Stimulated activated CD4-positive, alpha-beta T cell treated with anti-CD3 and anti-CD28 coated beads, Interleukin-4, amount 100 ng/mL, for 48 hours (primary cell): Measurements from ENCODE around the gene PKNOX2.

Experiments used
- DNase-seq, 2 donors: peaks; one replicate each; pipeline ENCODE4 v3.0.0-alpha.2; 2020; ENCODE audit warnings: low read depth in 2 of 2

The PKNOX2 gene

DNA sequence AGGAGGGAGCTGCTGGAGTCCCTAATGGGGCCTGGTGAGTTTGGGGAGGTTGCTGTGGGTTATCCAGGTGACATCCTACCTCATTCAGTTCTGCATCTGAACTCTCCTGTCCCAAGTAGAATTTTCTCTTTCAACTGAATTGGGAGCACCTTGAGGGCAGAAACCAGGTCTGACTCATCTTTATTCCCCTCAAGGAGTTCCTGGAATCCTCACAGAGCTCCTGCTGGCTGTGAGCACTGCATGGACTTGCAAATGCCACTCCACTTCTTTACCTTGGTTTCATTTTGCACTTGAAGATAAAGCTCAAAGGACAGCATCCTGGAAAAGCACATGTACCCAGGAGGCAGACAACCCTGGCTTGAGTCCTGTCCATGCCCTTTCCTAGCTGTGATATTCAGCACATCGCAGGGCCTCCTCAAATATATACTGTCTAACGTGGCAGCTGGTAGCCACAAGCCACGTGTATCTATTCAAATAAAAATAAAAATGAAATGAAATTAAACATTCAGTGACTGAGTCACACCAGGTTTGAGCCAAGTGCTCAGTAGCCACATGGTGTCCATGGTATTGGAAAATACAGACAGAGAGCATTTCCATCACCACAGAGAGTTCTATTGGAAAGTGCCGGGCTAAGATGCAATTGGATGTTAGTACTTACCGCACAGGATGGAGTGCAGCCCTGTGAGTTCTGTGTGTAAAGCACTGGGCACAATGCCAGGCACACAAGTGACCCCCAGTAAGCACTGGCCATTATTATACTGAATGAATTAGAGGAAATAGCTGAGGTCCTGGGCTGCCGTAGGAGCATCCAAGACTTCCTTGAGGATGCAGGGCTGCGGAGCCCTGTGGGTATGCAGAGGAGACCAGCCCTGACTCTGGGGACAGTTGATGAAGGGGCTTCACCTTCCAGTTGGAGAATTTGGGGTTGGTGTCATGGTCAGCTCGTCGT is 149.0 kb downstream of the PKNOX2 start:
- no peak for DNase-seq

DNA sequence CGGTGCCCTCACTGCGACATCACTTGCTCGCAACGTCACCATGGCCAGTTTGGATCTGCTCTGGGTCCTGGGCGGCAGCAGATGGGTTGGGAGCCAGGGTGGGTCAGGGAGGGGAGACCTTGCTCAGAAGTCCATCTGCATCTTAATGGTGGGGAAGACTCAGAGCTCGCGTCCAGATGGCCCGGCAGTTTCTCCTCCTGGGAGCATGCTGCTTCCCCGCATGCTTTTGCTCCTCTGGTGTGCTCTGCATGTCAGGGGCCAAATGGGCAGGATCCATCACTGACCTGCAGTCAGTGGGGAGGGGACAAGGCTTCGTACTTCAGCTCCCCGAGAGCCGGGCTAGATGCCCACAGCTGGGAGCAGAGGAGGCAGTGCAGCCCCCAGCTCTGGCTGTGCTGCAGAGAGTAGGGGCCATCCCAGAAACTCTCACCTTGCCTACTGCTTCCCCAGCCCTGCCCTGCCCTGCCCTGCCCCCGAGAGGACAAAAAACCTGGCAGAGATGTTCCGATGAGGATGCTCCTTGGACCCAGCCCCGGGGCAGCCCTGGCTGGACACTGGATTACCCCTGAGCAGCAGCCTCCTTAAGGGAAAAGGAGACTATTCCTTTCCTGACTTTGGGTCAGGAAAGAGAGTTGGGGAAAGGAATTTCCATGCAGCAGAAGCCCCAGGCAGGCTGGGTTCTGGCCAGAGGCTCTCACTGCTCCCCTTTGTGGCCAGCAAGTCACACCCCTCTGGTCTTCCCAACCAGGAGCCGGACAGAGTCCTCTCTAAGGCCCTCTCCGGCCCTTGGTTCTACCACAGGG is 149.9 kb downstream of the PKNOX2 start:
- no peak for DNase-seq

DNA sequence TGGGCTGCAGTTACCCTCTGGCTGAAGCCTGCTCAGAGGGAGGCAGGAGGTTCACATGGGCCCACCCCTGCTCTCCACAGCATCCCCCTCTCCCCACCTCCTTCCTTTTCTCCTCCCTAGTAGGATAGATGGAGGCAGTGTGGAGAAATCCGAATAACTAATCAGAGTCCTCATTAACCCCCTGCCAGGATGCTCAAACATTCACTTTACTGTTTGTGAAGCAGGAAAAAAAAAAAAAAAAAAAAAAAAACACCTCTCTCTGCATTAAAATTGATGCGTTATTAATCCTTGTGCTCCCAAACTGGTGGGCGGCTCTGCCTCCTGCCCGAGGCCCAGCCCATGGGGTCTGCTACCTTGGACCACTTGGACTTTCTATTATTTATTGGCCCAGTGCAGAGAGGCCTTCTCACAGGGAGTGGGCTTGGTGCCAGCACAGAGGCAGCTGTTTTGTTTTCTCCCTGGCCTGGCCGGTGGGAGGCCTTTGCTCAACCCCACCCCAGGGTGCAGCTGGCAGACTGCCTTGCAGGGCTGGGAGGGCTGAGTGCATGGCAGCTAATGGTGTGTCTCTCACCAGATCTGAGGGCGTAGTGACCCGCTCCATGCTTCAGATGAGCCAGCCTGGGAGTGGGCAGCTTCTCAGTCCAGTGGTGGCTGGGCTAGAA is 150.7 kb downstream of the PKNOX2 start:
- no peak for DNase-seq

DNA sequence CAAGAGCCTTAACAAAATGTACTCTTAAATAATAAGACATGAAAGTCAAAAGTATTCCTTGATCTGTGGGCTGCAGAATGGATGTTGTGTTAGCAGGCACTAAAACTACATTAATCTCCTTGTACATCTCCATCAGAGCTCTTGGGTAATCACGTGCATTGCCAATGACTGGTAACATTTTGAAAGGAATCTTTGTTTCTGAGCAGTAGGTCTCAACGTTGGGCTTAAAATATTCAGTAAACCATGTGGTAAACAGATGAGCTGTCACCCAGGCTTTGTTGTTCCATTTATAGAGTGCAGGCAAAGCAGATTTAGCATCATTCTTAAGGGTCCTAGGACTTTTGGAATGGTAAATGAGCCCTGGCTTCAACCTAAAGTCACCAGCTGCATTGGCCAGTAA is 152.9 kb downstream of the PKNOX2 start:
- DNase-seq = no peak

DNA sequence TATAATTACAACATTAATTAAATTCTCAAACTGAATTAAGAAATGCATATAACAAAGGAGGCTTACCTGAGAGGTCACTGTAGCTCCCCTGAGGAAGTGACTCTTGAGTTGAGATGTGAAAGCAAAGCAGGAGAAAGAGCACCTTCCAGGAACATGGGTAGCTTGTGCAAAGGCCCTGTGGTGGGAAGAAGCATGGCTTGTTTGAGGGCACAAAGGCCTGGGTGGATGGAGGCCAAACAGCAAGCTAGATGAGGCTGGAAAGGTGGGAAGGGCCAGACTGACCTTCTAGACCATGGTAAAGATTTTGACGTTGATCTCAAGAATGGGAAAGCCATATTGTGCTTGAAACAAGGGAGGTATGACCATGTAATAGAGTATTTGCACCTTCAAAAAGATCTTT is 155.1 kb downstream of the PKNOX2 start:
- DNase-seq = no peak

DNA sequence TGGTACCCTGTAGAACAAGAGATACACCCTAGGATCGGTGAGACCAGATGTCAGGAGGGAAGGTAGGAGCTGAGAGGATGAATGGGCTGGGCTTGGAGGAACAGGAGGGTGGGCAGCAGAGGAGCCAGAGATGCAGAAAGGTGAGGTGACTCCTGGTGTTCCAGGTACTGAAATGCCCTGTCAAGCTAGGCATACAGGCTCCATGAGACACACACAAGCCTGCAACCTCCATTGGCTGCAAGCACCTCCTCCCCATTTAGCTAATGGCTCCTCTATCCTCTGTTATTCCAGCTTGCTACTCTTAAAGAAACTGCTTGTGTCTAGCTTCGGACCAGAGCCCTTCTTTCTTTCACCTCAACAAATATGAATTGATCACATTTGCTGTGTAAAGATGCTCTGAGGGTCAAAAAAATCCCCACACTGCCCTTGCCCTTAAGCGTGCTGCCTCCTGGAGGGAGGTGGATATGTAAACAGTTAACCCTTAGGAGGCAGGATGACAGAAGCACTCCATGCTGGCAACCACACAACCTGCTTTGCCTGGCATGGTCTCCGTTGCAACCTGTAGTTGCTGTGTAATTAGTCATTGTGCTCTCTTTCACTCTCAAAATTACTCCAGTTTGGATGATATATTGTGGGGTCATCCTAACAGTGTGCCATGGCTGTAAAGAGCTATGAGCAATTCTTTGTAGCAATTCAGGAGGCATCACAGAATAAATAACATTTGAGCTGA is 156.0 kb downstream of the PKNOX2 start:
- no peak for DNase-seq

DNA sequence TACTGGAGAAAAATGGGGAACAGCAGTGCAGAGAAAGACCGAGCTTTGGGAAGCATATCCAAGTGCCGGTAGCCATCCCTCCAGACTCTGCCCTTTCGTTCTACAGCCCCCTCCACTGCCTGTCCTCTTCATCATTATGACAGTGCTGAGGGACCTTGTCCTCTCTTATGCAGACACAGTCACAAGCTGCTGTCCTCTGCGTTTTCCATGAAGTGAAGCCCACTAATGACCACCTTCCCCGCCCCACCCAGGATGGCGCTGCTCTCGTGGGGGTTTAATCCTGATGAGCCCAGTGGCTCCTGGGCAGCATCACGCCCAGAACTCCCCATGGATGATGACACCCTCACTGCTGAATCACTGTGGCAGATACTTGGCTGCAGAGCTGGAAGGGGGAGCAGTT is 157.7 kb downstream of the PKNOX2 start:
- DNase-seq = no peak

DNA sequence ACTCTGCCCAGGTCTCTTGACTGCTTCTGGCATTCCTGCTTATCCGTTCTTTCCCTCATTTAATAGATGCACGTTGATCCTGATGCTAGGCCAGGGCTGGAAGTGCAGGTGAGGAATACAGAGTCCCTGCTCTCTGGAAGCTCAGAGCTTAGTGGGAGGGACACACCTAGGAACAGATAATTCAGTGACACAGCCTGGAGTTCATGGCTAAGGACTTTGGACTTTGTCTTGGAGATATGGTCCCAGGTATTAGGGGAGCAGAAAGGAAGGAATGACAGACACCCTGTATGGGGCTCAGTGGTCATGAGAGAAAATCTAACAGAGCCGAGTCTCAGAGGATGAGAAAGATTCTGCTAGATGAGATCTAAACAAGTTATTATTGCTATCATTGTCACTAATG is 160.6 kb downstream of the PKNOX2 start:
- DNase-seq = no peak

DNA sequence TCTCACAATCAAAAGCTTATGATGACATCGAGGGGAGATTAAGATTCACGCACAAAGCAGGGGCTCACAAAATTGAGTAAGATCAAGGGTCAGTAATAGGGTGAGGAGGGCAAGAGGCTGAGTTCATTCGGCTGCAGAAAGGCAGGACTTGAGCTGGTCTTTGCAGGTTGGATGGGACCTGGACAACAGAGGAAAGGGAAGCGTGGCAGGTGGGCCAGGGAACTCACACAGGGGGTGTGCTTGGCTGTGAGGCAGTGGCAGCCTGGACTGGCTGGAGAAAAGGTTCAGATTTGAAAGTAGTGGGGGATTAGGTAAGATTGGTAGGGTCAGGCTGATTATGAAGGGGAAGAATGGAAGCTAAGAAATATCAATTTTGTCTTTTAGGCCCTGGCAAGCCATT is 161.6 kb downstream of the PKNOX2 start:
- DNase-seq = no peak

DNA sequence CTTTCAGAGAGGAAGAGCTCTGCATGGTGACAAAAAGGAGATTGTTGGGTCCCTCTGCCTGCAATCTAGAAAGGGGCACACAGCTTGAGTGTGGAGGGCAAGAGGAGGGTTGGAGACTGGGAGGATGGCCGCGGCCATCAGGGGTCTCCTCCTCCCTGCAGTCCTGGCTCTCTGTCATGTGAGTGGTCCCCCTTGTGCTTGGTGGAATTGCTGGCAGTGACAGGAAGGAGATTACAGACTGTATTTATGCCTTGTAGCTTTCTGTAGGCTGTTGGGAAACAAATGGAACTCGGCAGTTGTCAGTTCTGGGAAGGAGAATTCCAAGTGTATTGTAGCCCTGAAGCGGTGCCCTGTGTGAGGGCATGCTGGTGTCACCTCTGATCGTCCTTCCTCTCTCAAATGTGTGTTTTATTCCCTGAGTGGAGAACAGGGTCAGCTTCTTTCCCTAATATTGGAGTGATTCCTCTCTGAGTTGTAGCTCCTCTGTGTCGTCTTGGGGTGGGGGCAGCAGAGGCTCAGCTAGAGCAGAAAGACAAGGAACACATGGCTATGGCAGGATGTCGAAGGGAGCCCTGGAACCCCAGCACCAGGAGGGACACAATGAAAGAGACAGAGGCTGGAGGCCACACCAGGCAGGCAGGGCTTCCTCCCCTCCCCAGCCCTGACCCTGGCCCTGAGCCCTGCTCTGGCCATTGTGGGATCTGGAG is 163.1 kb downstream of the PKNOX2 start:
- no peak for DNase-seq

DNA sequence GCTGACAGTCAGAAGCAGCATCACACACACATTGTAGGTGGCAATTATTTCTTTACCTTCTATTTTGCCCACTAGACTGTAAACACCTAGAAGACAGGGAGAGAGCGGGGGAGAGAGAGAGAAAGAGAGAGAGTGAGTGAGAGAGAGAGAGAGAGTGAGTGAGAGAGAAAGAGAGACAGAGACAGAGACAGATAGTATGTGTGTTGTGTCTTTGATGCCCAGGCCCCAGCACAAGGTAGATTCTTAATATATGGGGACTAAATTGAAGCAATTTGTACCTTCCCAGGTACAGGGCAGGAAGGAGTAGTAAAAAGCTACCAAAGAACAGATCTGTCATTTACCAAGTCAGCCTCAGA is 163.7 kb downstream of the PKNOX2 start:
- no peak for DNase-seq

DNA sequence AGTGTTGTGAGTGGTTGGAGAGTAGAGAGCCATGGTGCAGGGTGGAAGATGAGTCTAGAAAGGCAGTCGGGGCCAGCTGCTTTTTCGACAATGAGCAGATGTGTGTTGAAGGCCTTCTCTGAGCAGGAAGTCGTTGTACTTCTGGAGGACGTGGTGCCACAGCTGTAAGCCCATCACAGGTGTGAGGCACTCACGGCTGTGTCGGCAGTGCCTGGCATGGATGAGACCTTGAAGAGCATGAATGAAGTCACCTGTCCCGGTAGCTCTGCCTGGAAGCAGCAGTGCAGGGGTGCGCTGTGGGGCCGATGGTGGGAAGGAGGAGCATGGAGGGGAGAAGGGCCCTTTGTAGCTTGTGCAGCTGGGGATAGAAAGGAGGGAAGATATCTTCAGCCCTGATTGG is 165.2 kb downstream of the PKNOX2 start:
- no peak for DNase-seq

DNA sequence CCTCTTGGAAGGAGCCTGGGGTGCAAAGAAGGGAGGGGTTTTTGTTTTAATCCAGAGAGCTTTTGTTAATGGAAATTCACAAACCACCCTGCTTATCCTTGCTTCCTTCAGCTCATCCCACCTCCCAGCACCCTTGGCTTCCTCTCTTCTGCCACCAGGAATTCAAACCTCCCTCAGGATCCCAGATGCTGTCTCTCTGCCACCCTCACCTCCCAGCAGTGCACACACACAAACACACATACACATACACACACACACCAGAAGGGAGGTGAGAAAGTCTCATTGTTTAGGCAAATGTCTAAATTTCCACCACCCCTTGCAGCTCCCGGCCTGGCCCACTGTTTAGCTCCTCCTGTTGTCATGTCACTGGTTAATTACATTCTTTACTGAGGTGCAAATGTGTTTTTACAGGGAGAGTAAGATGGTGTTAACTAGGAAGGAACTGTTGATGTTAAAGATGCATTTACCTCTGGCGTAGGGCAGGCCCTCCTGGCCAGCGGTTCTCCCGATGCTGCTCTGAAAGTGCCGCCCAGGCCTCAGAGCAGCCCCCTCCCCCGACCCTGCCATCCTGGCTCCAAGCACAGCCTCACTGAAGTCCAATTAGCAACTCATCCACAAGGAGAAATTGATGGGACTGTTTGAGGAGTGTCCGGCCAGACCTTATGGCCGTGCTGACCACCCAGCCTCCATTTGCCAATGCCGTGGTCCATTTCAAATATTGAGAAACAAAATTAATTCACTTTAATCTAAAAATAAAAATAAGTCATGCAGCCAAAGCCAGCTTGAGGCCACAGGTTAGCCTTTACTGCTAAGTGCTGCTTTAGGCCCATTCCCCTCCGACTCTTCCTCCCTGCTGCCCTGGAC is 166.1 kb downstream of the PKNOX2 start:
- DNase-seq = no peak

DNA sequence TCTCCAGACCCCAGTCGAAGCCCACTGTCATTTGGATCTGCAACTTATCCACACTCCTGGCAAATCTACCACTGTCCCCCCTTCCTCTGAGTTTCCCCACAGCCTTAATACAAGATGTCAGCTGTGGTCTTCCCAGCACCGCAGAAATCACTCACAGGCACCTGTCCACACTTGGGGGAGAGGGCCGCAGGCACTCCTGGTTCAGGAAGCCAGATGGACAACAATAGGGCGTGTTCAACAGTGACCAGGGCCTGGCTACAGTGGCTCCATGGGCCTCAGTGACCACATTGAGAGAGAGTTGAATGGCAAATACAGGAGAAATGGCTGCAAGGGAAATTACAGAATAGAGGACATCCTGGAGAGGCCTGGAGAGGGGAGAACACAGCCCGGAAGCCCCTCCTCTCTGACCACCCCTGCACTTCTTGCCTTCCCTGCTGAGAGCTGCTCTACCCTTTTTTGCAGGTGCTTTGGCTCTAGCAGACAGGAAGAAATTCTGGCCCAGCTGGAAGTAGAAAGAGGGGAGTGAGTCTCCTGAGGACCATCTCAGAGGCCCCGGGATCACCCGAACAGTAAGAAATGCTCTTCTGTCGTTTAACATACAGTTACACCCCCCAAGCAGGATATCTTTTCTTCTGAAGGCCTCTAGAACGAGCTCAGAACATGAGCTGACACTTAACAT is 166.9 kb downstream of the PKNOX2 start:
- no peak for DNase-seq

DNA sequence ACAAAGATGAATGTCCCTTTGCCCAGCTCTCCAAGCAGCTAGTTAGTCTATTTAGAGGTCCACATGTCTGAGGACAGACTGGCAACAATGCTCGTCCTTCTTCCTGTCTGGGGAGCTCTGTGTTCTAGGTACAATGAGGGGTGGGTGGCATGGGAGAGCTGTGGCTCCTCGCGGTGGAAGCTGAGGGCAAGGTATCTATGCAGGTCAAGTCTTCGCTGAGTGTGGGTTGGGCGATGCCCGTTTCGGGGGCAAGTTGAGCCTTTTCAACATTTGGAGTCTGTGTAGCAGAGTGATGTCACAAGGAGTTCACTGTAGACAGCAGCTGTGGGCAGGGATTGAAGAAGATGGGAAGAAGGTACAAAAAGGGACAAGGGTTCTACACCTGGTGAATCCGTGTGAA is 168.3 kb downstream of the PKNOX2 start:
- no peak for DNase-seq

DNA sequence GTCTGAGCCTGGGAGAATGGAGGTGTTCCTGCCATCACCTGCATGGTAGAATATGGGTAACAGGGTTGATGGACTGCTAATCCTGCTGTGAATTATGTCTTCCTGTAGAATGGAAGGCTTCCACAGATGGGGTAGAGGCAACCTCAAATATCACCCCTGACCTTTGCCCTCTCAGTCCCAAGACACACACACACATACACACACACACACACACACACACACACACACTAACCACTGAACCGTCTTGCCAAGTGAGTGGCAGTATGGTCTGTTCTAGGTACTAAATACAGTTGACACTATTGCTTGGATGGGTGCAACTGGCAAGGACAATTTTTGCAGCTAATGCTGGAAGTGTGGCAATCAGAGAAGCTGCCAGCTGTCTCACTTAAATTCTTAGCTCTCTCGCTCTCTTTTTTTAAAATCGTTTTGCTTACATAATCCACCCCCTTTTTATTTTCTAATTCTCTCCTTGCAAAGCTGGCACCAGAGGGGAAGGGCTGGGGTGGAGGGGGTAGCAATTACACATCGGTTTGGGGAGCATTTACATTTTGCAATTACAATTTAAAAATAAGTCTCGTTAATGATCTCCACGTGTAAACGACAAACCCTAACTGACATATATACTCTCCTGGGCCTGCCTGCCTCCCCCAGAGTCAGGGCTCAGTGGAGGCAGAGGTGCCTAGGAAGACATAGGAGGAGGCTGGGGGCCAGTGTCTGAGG is 169.0 kb downstream of the PKNOX2 start:
- DNase-seq = no peak

DNA sequence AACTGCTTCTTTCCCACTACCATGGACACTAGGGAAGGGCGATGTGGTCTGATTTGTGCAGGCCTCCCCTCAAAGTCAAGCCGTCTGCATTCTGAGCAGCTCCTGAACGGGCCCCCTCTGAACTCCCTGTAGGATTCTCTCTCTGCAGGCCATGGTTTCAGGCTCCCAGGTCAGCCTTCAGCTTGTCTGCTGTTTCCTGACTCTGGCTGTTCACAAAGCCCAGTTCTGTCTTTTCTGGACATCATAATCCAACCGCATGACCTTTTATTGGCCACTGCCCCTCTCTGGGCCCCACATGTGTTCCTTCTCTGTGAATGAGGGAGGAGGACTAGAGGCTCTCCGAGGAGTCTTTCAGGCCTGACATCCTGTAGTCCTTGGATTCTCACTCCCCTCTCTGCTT is 170.6 kb downstream of the PKNOX2 start:
- no peak for DNase-seq

DNA sequence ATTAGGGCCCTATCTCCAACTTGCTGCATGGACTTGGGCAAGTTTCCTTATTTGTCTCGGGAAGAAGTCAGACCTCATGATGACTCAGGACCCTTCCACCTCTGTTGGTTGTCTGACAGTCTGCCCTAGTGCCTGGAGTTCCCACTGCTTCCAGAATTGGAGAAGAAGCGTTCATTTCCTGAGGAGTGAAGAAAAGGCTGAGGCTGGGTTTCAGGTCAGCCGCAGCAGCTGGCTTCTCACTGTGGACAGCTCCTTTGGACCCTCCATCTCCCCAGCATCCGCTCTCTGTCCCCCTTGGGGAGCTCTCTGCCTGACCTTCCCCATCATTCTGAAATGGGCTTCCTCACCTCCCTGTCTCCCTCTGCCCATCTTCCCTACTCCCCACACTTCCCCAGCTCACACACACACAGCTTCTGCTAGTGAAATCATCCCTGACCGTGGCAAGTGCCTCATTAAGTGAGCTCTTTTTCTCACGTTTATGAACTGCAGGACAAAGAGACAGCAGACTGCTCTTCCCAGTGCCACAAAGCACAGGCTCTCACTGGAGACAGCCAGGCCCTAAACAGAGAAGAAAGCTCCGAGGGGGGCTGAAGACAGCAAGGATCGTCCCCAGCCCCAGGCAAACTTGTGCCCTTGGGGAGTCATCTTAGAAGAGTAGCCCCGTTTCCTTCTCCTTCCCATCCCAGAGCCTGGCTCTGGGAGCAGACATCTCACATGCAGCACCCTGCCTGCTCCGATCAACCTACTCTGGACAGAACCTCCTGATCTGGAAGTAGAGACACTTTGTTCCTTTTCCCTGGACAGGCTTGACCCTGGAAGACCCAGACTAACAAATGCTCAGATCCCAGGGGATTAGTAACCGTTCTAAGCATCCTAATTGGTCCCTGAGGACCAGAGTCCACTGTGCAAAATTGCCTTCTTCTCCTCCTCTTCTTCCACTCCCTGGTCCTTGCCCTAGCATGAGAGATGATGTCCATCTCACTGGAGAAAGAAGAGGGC is 173.6 kb downstream of the PKNOX2 start:
- no peak for DNase-seq
